GM18951 (cell line): ENCODE results near the gene EID2.

ENCODE experiments used
- POLR2A ChIP-seq: IDR thresholded peaks from 4 replicates; pipeline ENCODE4 v1.6.1; 2011; ENCODE audit warnings: mild to moderate bottlenecking; ENCODE audit not compliant: insufficient read length, insufficient read depth; ENCODE audit errors: extremely low read depth
- in situ Hi-C: fragments of 300-500 bp; cut with MboI; formaldehyde crosslinking; loops from one replicate; pipeline ENCODE4 v1.12.0; 2022; ENCODE audit warnings: low sequenced_read_pairs, mixed read lengths, inconsistent platforms; ENCODE audit not compliant: unreplicated experiment

Gene EID2, protein sequence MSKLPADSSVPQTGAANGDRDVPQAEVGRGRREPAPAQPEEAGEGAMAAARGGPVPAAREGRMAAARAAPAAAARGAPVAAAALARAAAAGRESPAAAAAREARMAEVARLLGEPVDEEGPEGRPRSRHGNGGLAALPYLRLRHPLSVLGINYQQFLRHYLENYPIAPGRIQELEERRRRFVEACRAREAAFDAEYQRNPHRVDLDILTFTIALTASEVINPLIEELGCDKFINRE

GRCh38 chr19:39539518-39540332 lies at the start of gene EID2:
Gene EID2 (minus strand): TSS chr19:39540161. CDS start chr19:39540079, 82 bp downstream.
- peak; percentile 87 for TF ChIP-seq POLR2A
- in situ Hi-C loops, result loop anchor here (10.0 kb wide), 1 partner anchor 425 kb away; no protein-coding TSS in a partner anchor

DNA sequence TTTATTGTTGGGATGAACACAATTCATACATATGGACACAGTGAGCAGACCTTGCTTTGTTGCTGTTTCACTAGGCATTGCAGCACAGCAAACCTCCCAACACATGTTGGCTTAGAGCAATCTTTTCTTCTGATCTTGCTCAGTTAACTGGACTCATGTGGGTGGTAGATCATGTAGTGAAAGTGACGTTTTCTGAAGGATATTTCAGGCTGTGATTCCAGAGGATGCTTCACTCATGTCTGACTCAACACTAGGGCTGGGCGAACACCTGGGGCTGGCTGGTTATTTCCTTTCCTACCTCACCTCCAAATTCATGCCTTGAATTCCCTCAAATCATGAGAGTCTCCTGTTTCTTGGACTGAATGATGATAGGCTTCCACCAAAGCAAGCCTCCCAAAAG lies 48.1 kb upstream of the EID2 start:
- TF ChIP-seq POLR2A, result no peak
- in situ Hi-C loops, result no loop called here

DNA sequence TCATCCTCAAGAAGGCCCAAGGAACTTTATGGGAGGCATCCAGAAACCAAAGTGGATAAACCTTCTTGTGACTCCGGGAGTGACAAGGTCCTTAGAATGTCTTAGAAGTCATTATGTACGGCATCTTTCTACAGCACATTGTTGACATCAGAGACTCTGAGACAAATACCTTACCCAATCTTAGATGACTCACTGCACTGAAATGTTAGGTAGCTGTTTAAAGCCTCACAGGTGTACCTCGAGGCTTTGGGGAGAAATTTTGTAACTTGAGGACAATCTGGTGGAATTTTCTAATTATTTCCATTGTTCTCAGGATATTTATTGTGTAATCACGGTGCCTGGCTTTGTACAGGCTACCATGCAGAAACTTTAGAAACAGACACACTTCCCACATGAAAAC lies 47.5 kb upstream of the EID2 start:
- in situ Hi-C loops, result no loop called here
- TF ChIP-seq POLR2A, result no peak

- no peak for TF ChIP-seq POLR2A
- in situ Hi-C loops, result no loop called here
Measured at GRCh38 chr19:39582891-39583625, 43.1 kb upstream of the EID2 start.

DNA sequence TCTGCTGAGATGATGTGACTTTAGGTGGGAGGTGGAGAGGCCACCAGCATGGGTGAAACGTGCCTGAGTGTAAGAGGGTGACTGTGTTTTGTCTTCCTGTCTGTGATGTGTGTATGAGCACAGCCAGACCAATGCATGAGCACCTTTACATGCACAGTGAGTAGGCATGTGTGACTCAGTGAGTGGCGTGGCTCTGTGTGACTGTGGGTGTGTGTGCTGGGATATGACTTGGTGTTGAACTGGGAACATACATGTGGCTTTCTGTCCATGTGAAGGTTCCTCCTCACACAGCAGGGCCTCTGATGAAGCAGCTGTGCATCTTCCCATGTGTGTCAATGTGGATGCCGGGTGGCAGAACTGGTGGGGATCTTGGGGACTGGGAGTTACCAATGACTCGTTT lies 42.5 kb upstream of the EID2 start:
- no peak for TF ChIP-seq POLR2A
- in situ Hi-C loops, result no loop called here

- in situ Hi-C loops, result no loop called here
- no peak for TF ChIP-seq POLR2A
Measured at GRCh38 chr19:39568604-39569003, 28.6 kb upstream of the EID2 start.

DNA sequence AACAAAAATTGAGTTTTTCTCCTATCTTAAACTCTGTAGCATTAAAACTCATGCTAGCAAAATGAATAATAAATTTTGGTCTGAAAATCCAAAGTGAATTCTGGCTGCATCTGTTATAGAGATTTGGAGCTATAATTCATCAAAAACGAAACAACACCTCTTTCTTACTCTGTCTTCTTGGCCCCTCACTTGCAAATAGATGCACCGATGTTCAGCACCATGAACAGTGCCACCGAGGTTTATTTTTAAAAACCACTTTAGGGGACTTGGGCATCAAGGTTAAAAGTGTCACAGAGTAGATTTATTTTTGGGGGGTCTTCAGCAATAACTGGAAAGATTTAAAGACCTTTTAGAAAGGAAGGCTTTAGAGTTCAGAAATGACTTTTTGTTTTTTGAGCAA lies 26.1 kb upstream of the EID2 start:
- TF ChIP-seq POLR2A, result no peak
- in situ Hi-C loops, result no loop called here

DNA sequence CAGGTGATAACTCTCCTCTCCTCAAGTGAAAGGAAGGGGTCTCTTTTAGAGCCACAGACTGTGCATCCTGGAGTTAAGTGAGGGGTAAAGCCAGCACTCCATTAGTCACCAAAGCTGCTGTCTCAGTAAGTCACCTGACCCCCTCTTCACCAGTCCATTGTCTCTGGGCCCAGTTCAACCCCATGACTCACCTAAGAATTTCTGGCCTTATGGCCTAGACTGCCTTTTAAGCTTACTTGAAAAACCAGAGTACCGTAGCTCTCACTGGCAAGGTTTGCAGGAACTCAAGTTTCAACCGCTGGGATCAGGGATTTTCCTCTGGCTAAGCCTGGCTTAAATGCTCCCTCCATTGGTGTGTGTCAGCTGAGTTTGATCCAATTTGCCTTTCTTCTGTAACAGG lies 23.4 kb upstream of the EID2 start:
- in situ Hi-C loops, result no loop called here
- no peak for TF ChIP-seq POLR2A

GRCh38 chr19:39558624-39559117 lies 18.7 kb upstream of the EID2 start:
- no peak for TF ChIP-seq POLR2A
- in situ Hi-C loops, result no loop called here

GRCh38 chr19:39557811-39558623 lies 18.1 kb upstream of the EID2 start:
- in situ Hi-C loops, result no loop called here
- no peak for TF ChIP-seq POLR2A

- in situ Hi-C loops, result no loop called here
- TF ChIP-seq POLR2A, result no peak
Measured at GRCh38 chr19:39555883-39556282, 15.9 kb upstream of the EID2 start.

DNA sequence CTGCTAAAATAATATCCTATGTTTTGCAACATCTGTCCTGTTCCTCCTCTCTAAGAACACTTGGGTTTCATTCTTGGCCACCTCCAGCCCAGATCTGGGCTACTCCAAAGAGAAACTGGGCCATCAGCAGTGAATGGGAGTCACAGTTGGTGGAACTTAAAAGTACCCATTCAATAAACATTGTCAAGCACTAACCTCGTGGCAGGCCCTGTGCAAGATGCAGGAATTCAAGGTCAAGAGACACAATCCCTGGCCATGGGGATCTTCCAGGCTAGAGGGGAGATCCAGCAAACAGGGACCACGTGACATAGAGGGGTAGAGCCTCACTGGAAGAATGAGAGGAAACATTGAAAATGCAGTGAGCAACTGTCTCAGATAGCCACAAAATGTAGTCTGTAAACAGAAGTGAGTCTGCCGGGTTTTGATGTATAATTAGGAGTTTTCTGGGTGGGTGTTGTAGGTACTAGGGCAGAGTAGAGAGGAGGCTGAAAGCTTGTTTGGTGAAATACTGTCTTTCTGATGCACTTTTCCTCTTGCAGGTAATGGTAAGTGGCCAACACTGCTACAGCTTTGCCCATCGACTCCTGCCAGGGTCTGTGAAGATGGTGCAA lies 14.8 kb upstream of the EID2 start:
- in situ Hi-C loops, result loop anchor here (5.0 kb wide), 1 partner anchor 102 kb away; the partner anchor contains the start of gene LGALS16

More for the DNA sequence above, 14.8 kb upstream of the EID2 start:
- no peak for TF ChIP-seq POLR2A
